Activated naive CD4-positive, alpha-beta T cell (primary cell): ENCODE measurements around the gene MCHR2.
"Not testable (repeated sequence)": the region's sequence is repeated elsewhere in the genome, so short reads cannot be mapped to it uniquely, and the experiment has no call there.

ENCODE experiments used
- DNase-seq, 4 experiments: peaks; one replicate each; lab custom pipeline; 2025; lab: John Stamatoyannopoulos, UW

Gene MCHR2, protein sequence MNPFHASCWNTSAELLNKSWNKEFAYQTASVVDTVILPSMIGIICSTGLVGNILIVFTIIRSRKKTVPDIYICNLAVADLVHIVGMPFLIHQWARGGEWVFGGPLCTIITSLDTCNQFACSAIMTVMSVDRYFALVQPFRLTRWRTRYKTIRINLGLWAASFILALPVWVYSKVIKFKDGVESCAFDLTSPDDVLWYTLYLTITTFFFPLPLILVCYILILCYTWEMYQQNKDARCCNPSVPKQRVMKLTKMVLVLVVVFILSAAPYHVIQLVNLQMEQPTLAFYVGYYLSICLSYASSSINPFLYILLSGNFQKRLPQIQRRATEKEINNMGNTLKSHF

GRCh38 chr6:99993533-99994251, at the start of gene MCHR2:
Gene MCHR2, minus strand, starts transcription at chr6:99994223. Its CDS starts 38,076 bp downstream, at chr6:99956147.
- no peak for DNase-seq

DNA sequence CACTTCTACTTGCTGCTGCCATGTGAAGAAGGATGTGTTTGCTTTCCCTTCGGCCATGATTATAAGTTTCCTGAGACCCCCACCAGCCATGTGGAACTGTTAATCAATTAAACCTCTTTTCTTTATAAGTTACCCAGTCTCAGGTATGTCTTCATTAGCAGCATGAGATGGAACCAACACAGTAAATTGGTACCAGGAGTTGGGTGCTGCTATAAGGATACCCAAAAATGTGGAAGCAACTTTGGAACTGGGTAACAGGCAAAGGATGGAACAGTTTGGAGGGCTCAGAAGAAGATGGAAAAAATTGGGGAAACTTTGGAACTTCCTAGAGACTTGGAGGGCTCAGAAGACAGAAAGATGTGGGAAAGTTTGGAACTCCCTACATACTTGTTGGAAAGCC, 44.5 kb upstream of the MCHR2 start:
- not testable (repeated sequence) for DNase-seq

- DNase-seq: no peak
These were observed 42.0 kb upstream of the MCHR2 start for GRCh38 chr6:100035873-100036653.

DNA sequence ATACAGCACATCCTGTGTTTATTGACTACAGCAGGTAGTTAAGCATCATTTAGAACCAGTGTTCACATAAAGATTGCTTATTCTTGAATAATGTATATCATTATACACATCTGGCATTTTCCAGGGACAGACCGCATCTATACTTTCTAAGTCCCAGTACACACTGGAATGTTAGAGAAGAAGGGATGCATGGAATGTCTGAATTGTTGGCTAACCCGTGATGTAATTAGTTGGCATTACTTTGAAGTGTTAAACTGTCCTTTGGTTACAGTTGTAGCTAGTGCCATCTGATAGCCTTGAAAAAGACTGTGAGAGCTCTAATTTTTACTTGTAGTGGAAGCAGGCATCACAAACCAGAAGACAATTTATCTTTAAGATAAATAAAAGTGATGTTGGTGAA, 29.8 kb upstream of the MCHR2 start:
- DNase-seq: no peak

DNA sequence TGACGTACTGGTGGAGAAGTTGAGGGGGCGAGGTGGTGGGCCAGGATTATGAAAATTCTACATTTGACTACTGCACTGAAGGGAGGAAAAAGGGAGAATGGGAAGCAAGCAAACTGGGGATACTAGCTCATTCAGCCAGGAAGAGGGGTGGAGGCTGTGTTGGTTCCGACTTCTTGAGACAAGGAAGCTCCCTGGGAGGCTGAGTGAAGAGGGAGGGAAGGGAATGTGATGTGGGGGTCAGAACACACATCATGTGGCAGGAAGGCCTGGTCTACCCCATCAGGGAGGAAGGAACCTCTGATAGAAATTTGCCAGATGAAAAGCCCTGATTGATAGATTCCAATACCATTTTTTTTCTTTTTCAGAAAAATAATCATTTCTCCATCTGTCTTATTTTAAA, 28.8 kb upstream of the MCHR2 start:
- DNase-seq: no peak

DNA sequence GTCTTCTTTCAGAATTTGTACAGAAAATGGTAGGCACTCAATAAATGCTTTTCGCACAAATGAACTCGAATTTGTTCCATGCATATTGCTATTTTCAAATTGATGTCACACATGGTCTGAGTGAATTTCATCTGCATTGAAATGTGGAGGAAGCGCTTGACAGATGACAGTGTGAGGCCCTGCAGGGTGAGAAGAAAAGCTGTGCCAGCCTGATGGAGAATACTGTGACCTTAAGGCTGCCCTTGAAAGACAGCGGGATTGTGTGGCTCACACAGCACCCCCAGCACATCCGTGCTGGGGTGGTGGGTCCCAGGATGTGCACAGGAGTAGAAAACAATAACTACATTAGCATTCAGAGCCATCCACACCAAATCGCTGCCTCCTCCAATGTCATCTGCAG, 14.8 kb upstream of the MCHR2 start:
- no peak for DNase-seq

- DNase-seq: peak in 2 of 4 experiments; percentile 4 to 7
These were observed 7.9 kb upstream of the MCHR2 start for GRCh38 chr6:100001915-100002388.

GRCh38 chr6:99997141-99997540, 3.1 kb upstream of the MCHR2 start:
- DNase-seq: no peak

GRCh38 chr6:99995916-99996315, 1.9 kb upstream of the MCHR2 start:
- no peak for DNase-seq

DNA sequence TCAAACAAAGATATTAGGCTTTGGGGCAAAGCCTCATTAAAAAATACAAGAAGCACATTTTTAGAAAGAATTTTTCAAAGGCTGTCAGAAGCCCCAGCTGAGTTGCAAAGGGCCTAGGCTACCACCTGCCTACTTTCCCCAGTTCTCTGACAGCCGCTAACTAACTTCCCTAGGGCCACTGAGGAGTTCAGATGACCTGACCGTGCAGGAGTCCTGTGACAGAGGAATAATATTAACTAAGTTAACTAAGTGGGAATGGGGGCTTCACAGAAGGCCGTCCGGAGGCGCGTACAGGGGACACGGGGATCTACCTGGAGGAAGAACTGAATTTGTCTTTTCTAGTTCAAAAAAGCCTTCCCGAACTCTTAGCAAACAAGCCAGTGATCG, 884 bp downstream of the MCHR2 start:
- no peak for DNase-seq

GRCh38 chr6:99991955-99992354, 2.1 kb downstream of the MCHR2 start:
- DNase-seq: no peak

- DNase-seq: no peak
These were observed 13.3 kb downstream of the MCHR2 start for GRCh38 chr6:99980741-99981140.

- no peak for DNase-seq
These were observed 14.1 kb downstream of the MCHR2 start for GRCh38 chr6:99979953-99980352.

DNA sequence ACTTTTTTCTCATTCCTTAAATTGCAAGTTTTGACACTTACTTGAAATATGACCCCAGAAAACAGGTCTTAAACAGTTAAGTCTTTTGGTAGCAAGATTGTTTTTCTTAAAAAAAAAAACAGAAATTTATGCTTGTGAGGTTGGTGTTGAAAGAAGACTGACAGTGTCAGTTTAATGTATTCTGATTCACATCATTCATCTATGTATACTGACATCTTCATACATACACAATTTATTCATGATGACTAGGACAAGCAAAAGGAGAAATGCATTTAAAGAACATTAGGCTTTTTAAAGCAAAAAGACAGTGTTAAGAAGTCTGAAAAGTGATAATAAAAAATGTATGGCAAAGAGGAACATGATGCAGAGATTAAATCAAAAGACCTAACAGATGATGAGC, 27.0 kb downstream of the MCHR2 start:
- DNase-seq: no peak

- DNase-seq: no peak
These were observed 34.0 kb downstream of the MCHR2 start for GRCh38 chr6:99960027-99960426.

GRCh38 chr6:99951016-99951805, 42.8 kb downstream of the MCHR2 start:
- no peak for DNase-seq

DNA sequence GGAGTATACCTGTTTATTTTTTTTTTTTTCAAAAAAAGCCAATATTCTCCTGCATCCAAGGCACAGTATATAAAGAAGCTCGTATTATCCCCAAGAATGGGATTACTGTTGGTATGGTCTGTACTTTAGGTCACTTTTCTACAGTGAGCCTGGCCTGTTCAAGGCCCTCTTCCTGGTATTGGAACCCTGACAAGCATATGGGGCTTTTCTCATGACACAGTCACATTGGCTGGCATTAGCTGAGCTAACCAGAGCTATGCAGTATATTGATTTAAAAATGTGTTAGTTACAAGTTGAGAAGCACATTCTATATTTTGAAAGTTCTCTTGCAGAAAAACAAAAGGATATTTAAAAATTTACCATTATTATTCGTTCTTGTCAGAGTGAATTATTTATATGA, 48.0 kb downstream of the MCHR2 start:
- no peak for DNase-seq

DNA sequence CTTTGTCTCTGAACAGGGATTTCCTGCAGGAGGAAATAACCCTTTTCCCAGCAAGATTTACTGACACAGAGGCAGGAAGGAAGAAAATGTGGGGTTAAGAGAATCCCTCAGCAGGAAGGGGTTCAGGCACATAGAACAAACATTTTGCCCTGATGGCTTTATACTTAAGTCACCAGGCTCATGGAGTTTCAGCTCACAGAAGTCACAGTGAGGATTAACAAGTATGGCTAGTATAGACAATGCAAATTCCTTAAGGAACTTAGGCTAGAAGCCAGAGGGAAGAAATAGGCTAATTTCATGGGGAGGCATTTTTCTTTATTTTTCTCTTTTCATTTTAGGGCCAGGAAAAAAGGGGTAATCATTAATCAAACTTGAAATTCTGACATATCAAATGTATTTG, 50.2 kb downstream of the MCHR2 start:
- no peak for DNase-seq

DNA sequence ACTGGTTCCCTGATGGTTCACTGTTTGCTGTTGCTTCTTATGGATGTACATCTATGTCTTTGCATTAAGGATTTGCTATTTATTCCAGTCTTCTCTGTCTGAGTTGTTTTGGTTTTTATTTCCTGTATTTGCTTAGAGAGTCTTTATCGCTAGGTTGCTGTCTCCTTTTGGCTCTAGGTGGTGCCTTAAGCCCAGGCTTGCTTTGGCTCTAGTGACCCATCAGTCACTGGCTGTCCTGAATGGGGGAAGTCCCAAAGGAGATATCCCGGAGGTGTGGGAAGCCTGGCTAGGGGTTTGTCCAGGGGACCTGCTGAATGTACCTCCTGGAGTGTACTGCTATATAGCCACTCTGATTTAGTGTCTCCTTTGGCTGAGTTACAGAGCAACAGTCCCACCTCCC, 53.4 kb downstream of the MCHR2 start:
- DNase-seq: no peak

DNA sequence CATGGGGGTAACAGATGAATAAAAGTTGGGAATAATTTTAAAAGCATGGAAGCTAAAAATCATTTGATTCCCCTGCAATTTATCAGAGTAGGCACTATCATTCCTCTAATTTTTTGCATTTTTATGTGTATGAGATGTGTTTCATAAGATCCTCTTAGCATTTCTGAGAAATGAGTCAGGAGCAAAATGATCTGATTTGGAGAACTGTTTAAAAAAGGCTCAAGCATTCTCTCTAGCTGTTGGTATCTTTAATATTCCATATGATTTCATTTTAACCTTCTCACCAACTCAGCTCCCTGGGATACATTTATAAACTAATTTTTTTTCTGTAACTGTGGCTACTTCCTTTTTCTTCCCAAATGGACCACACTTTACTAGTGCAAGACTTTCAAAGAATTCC, 60.9 kb downstream of the MCHR2 start:
- no peak for DNase-seq

- DNase-seq: no peak
These were observed 81.4 kb downstream of the MCHR2 start for GRCh38 chr6:99912657-99913056.
